SH-SY5Y (cell line): ENCODE results near the gene NUCB1.

ENCODE experiments used
- GATA2 ChIP-seq: IDR thresholded peaks from 2 replicates; pipeline ENCODE4 v1.6.1; 2011; ENCODE audit warnings: mild to moderate bottlenecking, low read depth, low read length
- GATA3 ChIP-seq: IDR thresholded peaks from 2 replicates; pipeline ENCODE4 v1.6.1; 2011; ENCODE audit warnings: low read depth, mild to moderate bottlenecking, low read length, moderate library complexity

- TF ChIP-seq GATA2, result no peak
- TF ChIP-seq GATA3, result no peak
These were observed 34.7 kb downstream of the NUCB1 start for GRCh38 chr19:48934837-48935236.
